NOMO-1 (cell line): ENCODE data around the gene DHX58.

Experiments used
- DNase-seq, 2 experiments: peaks; one replicate each; lab custom pipeline; 2025; ENCODE audit not compliant: unreplicated experiment in 2 of 2; lab: John Stamatoyannopoulos, UW

Gene DHX58

GRCh38 chr17:42056635-42057034 is 55.9 kb downstream of the DHX58 start:
- DNase-seq: no peak

- no peak for DNase-seq
Observed at GRCh38 chr17:42055496-42055895, 57.0 kb downstream of the DHX58 start.

- DNase-seq: no peak
Observed at GRCh38 chr17:42055027-42055426, 57.5 kb downstream of the DHX58 start.

- no peak for DNase-seq
Observed at GRCh38 chr17:42053731-42054500, 58.6 kb downstream of the DHX58 start.

- DNase-seq: no peak
Observed at GRCh38 chr17:42052346-42052877, 60.1 kb downstream of the DHX58 start.

- DNase-seq: no peak
Observed at GRCh38 chr17:42051645-42052044, 60.9 kb downstream of the DHX58 start.
